Neuron (in vitro differentiated cells): ENCODE results near the gene HEPHL1.

Experiments used
- H2AFZ ChIP-seq: one replicate; pipeline ENCODE4 v1.6.1; 2013; ENCODE audit warnings: low read depth, mild to moderate bottlenecking, inconsistent platforms, low read length, moderate library complexity
- H3K27me3 ChIP-seq: one replicate; pipeline ENCODE4 v1.6.1; 2013; ENCODE audit warnings: low read length; ENCODE audit not compliant: insufficient read depth
- H3K36me3 ChIP-seq: one replicate; pipeline ENCODE4 v1.6.1; 2013; ENCODE audit warnings: low read length; ENCODE audit not compliant: insufficient read depth
- H3K4me1 ChIP-seq: one replicate; pipeline ENCODE4 v1.6.1; 2013; ENCODE audit warnings: low read length; ENCODE audit not compliant: insufficient read depth
- H3K4me3 ChIP-seq: 2 replicates; pipeline ENCODE4 v1.5.1; 2013; ENCODE audit warnings: mild to moderate bottlenecking, low read length, moderate library complexity
- H3K9me3 ChIP-seq: one replicate; pipeline ENCODE4 v1.6.1; 2013; ENCODE audit warnings: low read length

The HEPHL1 gene

GRCh38 chr11:94031625-94032024 is 10.5 kb downstream of the HEPHL1 start:
- no peaks in the 10 kb centered on the region for H3K9me3 ChIP-seq
- no peak overlapping the region for H2AFZ ChIP-seq
- no peaks in the 10 kb centered on the region for H3K4me1 ChIP-seq
- H3K36me3 ChIP-seq: no peaks in the 10 kb centered on the region
- no peak overlapping the region for H3K4me3 ChIP-seq
- H3K27me3 ChIP-seq: no peaks in the 10 kb centered on the region

GRCh38 chr11:94032066-94032465 is 10.9 kb downstream of the HEPHL1 start:
- H3K9me3 ChIP-seq: no peaks in the 10 kb centered on the region
- H3K36me3 ChIP-seq: no peaks in the 10 kb centered on the region
- no peaks in the 10 kb centered on the region for H3K4me1 ChIP-seq
- no peaks in the 10 kb centered on the region for H3K27me3 ChIP-seq
- no peak overlapping the region for H3K4me3 ChIP-seq
- no peak overlapping the region for H2AFZ ChIP-seq

GRCh38 chr11:94032725-94033124 is 11.6 kb downstream of the HEPHL1 start:
- H3K36me3 ChIP-seq: no peaks in the 10 kb centered on the region
- H3K4me3 ChIP-seq: no peak overlapping the region
- no peaks in the 10 kb centered on the region for H3K9me3 ChIP-seq
- H3K4me1 ChIP-seq: no peaks in the 10 kb centered on the region
- H3K27me3 ChIP-seq: no peaks in the 10 kb centered on the region
- no peak overlapping the region for H2AFZ ChIP-seq

GRCh38 chr11:94034207-94034606 is 13.1 kb downstream of the HEPHL1 start:
- H3K36me3 ChIP-seq: no peaks in the 10 kb centered on the region
- no peaks in the 10 kb centered on the region for H3K9me3 ChIP-seq
- no peak overlapping the region for H3K4me3 ChIP-seq
- no peaks in the 10 kb centered on the region for H3K4me1 ChIP-seq
- no peaks in the 10 kb centered on the region for H3K27me3 ChIP-seq
- no peak overlapping the region for H2AFZ ChIP-seq

- H3K4me3 ChIP-seq: no peak overlapping the region
- H3K36me3 ChIP-seq: no peaks in the 10 kb centered on the region
- H3K27me3 ChIP-seq: no peaks in the 10 kb centered on the region
- no peaks in the 10 kb centered on the region for H3K9me3 ChIP-seq
- no peaks in the 10 kb centered on the region for H3K4me1 ChIP-seq
- H2AFZ ChIP-seq: no peak overlapping the region
These were observed 14.9 kb downstream of the HEPHL1 start for GRCh38 chr11:94036096-94036495.

- Histone ChIP-seq H3K27me3 (no peaks in the 10 kb centered on the region), H2AFZ (no peak overlapping the region), H3K36me3 (no peaks in the 10 kb centered on the region), H3K4me3 (no peak overlapping the region), H3K9me3 (no peaks in the 10 kb centered on the region), H3K4me1 (no peaks in the 10 kb centered on the region)
These were observed 22.1 kb downstream of the HEPHL1 start for GRCh38 chr11:94043241-94043640.

- Histone ChIP-seq H3K36me3 (no peaks in the 10 kb centered on the region), H3K4me3 (no peak overlapping the region), H3K9me3 (no peaks in the 10 kb centered on the region), H2AFZ (no peak overlapping the region), H3K27me3 (no peaks in the 10 kb centered on the region), H3K4me1 (no peaks in the 10 kb centered on the region)
These were observed 25.6 kb downstream of the HEPHL1 start for GRCh38 chr11:94046796-94047195.

- H3K36me3 ChIP-seq: no peaks in the 10 kb centered on the region
- no peak overlapping the region for H3K4me3 ChIP-seq
- no peaks in the 10 kb centered on the region for H3K4me1 ChIP-seq
- H2AFZ ChIP-seq: no peak overlapping the region
- H3K27me3 ChIP-seq: no peaks in the 10 kb centered on the region
- no peaks in the 10 kb centered on the region for H3K9me3 ChIP-seq
These were observed 27.0 kb downstream of the HEPHL1 start for GRCh38 chr11:94048032-94048709.

GRCh38 chr11:94049351-94049750 is 28.2 kb downstream of the HEPHL1 start:
- Histone ChIP-seq H3K36me3 (no peaks in the 10 kb centered on the region), H3K4me3 (no peak overlapping the region), H2AFZ (no peak overlapping the region), H3K4me1 (no peaks in the 10 kb centered on the region), H3K9me3 (no peaks in the 10 kb centered on the region), H3K27me3 (no peaks in the 10 kb centered on the region)

GRCh38 chr11:94058630-94059029 is 37.5 kb downstream of the HEPHL1 start:
- Histone ChIP-seq H3K9me3 (no peaks in the 10 kb centered on the region), H3K27me3 (no peaks in the 10 kb centered on the region), H3K4me1 (no peaks in the 10 kb centered on the region), H3K36me3 (no peaks in the 10 kb centered on the region), H2AFZ (no peak overlapping the region), H3K4me3 (no peak overlapping the region)

GRCh38 chr11:94059065-94059464 is 37.9 kb downstream of the HEPHL1 start:
- Histone ChIP-seq H3K4me1 (no peaks in the 10 kb centered on the region), H3K36me3 (no peaks in the 10 kb centered on the region), H3K4me3 (no peak overlapping the region), H2AFZ (no peak overlapping the region), H3K9me3 (no peaks in the 10 kb centered on the region), H3K27me3 (no peaks in the 10 kb centered on the region)

GRCh38 chr11:94060401-94060800 is 39.2 kb downstream of the HEPHL1 start:
- H3K9me3 ChIP-seq: no peaks in the 10 kb centered on the region
- no peak overlapping the region for H3K4me3 ChIP-seq
- H3K4me1 ChIP-seq: no peaks in the 10 kb centered on the region
- no peak overlapping the region for H2AFZ ChIP-seq
- no peaks in the 10 kb centered on the region for H3K27me3 ChIP-seq
- no peaks in the 10 kb centered on the region for H3K36me3 ChIP-seq

- Histone ChIP-seq H2AFZ (no peak overlapping the region), H3K4me3 (no peak overlapping the region), H3K27me3 (no peaks in the 10 kb centered on the region), H3K4me1 (no peaks in the 10 kb centered on the region), H3K36me3 (no peaks in the 10 kb centered on the region), H3K9me3 (no peaks in the 10 kb centered on the region)
These were observed 41.2 kb downstream of the HEPHL1 start for GRCh38 chr11:94062360-94062759.

GRCh38 chr11:94066901-94067429 is 45.8 kb downstream of the HEPHL1 start:
- no peaks in the 10 kb centered on the region for H3K9me3 ChIP-seq
- H2AFZ ChIP-seq: no peak overlapping the region
- H3K4me3 ChIP-seq: no peak overlapping the region
- no peaks in the 10 kb centered on the region for H3K4me1 ChIP-seq
- no peaks in the 10 kb centered on the region for H3K36me3 ChIP-seq
- no peaks in the 10 kb centered on the region for H3K27me3 ChIP-seq
